H9 (cell line): ENCODE data around the gene VWF. TPM values are rescaled to one million over a fixed set of nuclear protein-coding genes. Genes with fewer than 3 reads are reported as not detected.

Experiments used
- DNase-seq: peaks from one replicate; pipeline ENCODE4 v3.0.0-alpha.2; 2017
- H2AFZ ChIP-seq: one replicate; pipeline ENCODE4 v1.6.1; 2013; ENCODE audit warnings: mild to moderate bottlenecking, low read length, control low read depth, moderate library complexity
- H2AK5ac ChIP-seq: 2 replicates; pipeline ENCODE4 v1.6.1; 2013; ENCODE audit warnings: low read length, control low read depth, mixed read lengths; ENCODE audit not compliant: insufficient read length
- H2BK120ac ChIP-seq: one replicate; pipeline ENCODE4 v1.6.1; 2013; ENCODE audit warnings: low read depth, mild to moderate bottlenecking, low read length, control low read depth, inconsistent platforms; ENCODE audit not compliant: poor library complexity, severe bottlenecking
- H2BK12ac ChIP-seq: 2 replicates; pipeline ENCODE4 v1.6.1; 2013; ENCODE audit warnings: low read length, control low read depth, mixed read lengths, low read depth; ENCODE audit not compliant: insufficient read length
- H2BK15ac ChIP-seq: 2 replicates; pipeline ENCODE4 v1.6.1; 2013; ENCODE audit warnings: low read depth, low read length, control low read depth
- H2BK20ac ChIP-seq: one replicate; pipeline ENCODE4 v1.6.1; 2013; ENCODE audit warnings: low read depth, mild to moderate bottlenecking, low read length, control low read depth, inconsistent platforms; ENCODE audit not compliant: poor library complexity, severe bottlenecking
- H2BK5ac ChIP-seq: 2 replicates; pipeline ENCODE4 v1.6.1; 2013; ENCODE audit warnings: low read length, control low read depth, mixed read lengths; ENCODE audit not compliant: insufficient read length
- H3K14ac ChIP-seq: 2 replicates; pipeline ENCODE4 v1.6.1; 2013; ENCODE audit warnings: low read length, control low read depth; ENCODE audit not compliant: insufficient read depth
- H3K18ac ChIP-seq: 2 replicates; pipeline ENCODE4 v1.6.1; 2013; ENCODE audit warnings: low read depth, mild to moderate bottlenecking, mixed read lengths, low read length, control low read depth; ENCODE audit not compliant: insufficient read length
- H3K23ac ChIP-seq: 2 replicates; pipeline ENCODE4 v1.6.1; 2013; ENCODE audit warnings: low read length, control low read depth, mixed read lengths, low read depth; ENCODE audit not compliant: insufficient read length
- H3K23me2 ChIP-seq: 2 replicates; pipeline ENCODE4 v1.6.1; 2013; ENCODE audit warnings: low read depth, mild to moderate bottlenecking, mixed read lengths, low read length, control low read depth; ENCODE audit not compliant: insufficient read length, poor library complexity, severe bottlenecking
- H3K27ac ChIP-seq: 2 replicates; pipeline ENCODE4 v1.5.1; 2013; ENCODE audit warnings: low read length, control low read depth, mixed read lengths, low read depth; ENCODE audit not compliant: insufficient read length
- H3K27me3 ChIP-seq: 2 replicates; pipeline ENCODE4 v1.6.1; 2013; ENCODE audit warnings: low read length, control low read depth, inconsistent platforms; ENCODE audit not compliant: insufficient read depth
- H3K4ac ChIP-seq: 2 replicates; pipeline ENCODE4 v1.6.1; 2013; ENCODE audit warnings: low read depth, mild to moderate bottlenecking, control low read depth, inconsistent platforms, low read length, moderate library complexity
- H3K4me1 ChIP-seq: 2 replicates; pipeline ENCODE4 v1.6.1; 2013; ENCODE audit warnings: low read length, control low read depth, inconsistent platforms; ENCODE audit not compliant: insufficient read depth
- H3K4me2 ChIP-seq: 2 replicates; pipeline ENCODE4 v1.6.1; 2013; ENCODE audit warnings: low read length, control low read depth, mixed read lengths; ENCODE audit not compliant: insufficient read length, insufficient read depth
- H3K56ac ChIP-seq: 2 replicates; pipeline ENCODE4 v1.6.1; 2013; ENCODE audit warnings: low read depth, mild to moderate bottlenecking, mixed read lengths, low read length, control low read depth; ENCODE audit not compliant: insufficient read length
- H3K79me1 ChIP-seq: 2 replicates; pipeline ENCODE4 v1.6.1; 2013; ENCODE audit warnings: low read depth, mild to moderate bottlenecking, moderate library complexity, low read length, control low read depth, inconsistent platforms; ENCODE audit not compliant: insufficient read depth, poor library complexity, severe bottlenecking
- H3K79me2 ChIP-seq: 2 replicates; pipeline ENCODE4 v1.6.1; 2013; ENCODE audit warnings: low read length, control low read depth, inconsistent platforms; ENCODE audit not compliant: insufficient read depth
- H3K9ac ChIP-seq: 2 replicates; pipeline ENCODE4 v1.6.1; 2013; ENCODE audit warnings: low read length, control low read depth, mixed read lengths; ENCODE audit not compliant: insufficient read length; ENCODE audit errors: extremely low read depth
- H3K9me3 ChIP-seq: one replicate; pipeline ENCODE4 v1.6.1; 2013; ENCODE audit warnings: low read depth, low read length, inconsistent platforms; ENCODE audit not compliant: control insufficient read depth
- H3T11ph ChIP-seq: one replicate; pipeline ENCODE4 v1.6.1; 2013; ENCODE audit warnings: mild to moderate bottlenecking, low read length, control low read depth, inconsistent platforms
- H4K20me1 ChIP-seq: one replicate; pipeline ENCODE4 v1.6.1; 2013; ENCODE audit not compliant: control insufficient read depth, insufficient read length, insufficient read depth
- H4K5ac ChIP-seq: 2 replicates; pipeline ENCODE4 v1.6.1; 2013; ENCODE audit warnings: low read depth, mild to moderate bottlenecking, mixed read lengths, low read length, control low read depth; ENCODE audit not compliant: insufficient read length
- H4K8ac ChIP-seq: replicated peaks from 2 replicates; pipeline ENCODE4 v1.6.1; 2013; ENCODE audit warnings: low read length, control low read depth, mixed read lengths, low read depth; ENCODE audit not compliant: insufficient read length
- H4K91ac ChIP-seq: 2 replicates; pipeline ENCODE4 v1.6.1; 2013; ENCODE audit warnings: low read depth, mild to moderate bottlenecking, moderate library complexity, mixed read lengths, low read length, control low read depth; ENCODE audit not compliant: insufficient read length
- H3K27ac Mint-ChIP-seq, 3 experiments: 2 replicates in 2 of 3; 3 replicates in 1 of 3; pipeline ENCODE4 v1.8.0; 2020 to 2021; ENCODE audit warnings: mixed read lengths in 3 of 3, mild to moderate bottlenecking in 1 of 3, moderate library complexity in 1 of 3
- H3K27me3 Mint-ChIP-seq: 2 replicates; pipeline ENCODE4 v1.8.0; 2021; ENCODE audit warnings: low read depth, mild to moderate bottlenecking, moderate library complexity, mixed read lengths
- H3K36me3 Mint-ChIP-seq, 3 experiments: 2 replicates in 2 of 3; 3 replicates in 1 of 3; pipeline ENCODE4 v1.8.0; 2020 to 2021; ENCODE audit warnings: low read depth in 3 of 3, mixed read lengths in 3 of 3; ENCODE audit not compliant: insufficient read depth in 1 of 3
- H3K4me1 Mint-ChIP-seq, 2 experiments: 2 replicates each; pipeline ENCODE4 v1.8.0; 2020; ENCODE audit warnings: mixed read lengths in 2 of 2
- H3K4me3 Mint-ChIP-seq, 2 experiments: 2 replicates in 1 of 2; 3 replicates in 1 of 2; pipeline ENCODE4 v1.8.0; 2020 to 2021; ENCODE audit warnings: mild to moderate bottlenecking in 2 of 2, mixed read lengths in 2 of 2, moderate library complexity in 1 of 2
- H3K9me3 Mint-ChIP-seq, 2 experiments: 2 replicates in 1 of 2; 3 replicates in 1 of 2; pipeline ENCODE4 v1.8.0; 2020; ENCODE audit warnings: mild to moderate bottlenecking in 2 of 2, mixed read lengths in 2 of 2, moderate library complexity in 1 of 2
- WGBS: extraction: QIAGEN DNeasy Blood & Tissue Kit; methylation state at CpG from one replicate; pipeline ENCODE4 v1.1.7; 2013; ENCODE audit warnings: missing lambda C conversion rate, low lambda C conversion rate, mixed read lengths; ENCODE audit not compliant: insufficient read length; ENCODE audit errors: extremely low coverage; 5-methylcytosine and 5-hydroxymethylcytosine counted together
- total RNA-seq: library from RNA; stranded (reverse); gene quantifications from 2 replicates; pipeline ENCODE4 v1.2.1, GENCODE V29; 2021
- TF ChIP-seq, protein P1 (sequence below): fragments of 200-600 bp; sonication (generic); conservative IDR thresholded peaks from 3 replicates; pipeline ENCODE4 v1.8.0; 2021; ENCODE audit warnings: antibody characterized with exemption, mild to moderate bottlenecking

The VWF gene
- total RNA-seq, 1 experiment from 2014 or later, result 0.17 TPM

DNA sequence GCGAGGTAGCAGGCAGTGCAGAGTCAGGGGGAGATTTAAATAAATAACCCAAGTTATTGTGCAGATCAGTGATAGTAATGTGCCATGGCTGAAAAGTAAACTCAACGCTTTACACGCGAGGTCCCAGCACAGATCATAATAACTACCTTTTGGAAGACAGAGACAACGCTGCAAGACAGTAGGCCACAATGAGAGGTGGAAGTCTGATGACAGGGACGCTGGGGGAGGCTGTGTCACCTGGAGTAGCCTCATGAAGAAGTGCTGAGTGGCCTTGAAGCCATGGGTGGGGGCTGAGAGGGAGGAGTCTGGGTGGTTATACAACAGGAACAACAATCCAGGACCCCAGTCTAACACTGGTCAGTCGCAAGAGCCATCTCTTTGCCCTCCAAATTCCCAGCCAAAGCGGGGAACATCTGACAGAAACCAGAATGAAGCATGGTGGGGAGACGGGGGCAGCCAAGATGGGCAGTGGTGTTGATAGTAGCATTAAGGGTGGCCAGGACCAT is 207.6 kb downstream of the VWF start:
- Histone ChIP-seq H3K9ac (no peak overlapping the region), H4K20me1 (no peaks in the 10 kb centered on the region), H2BK5ac (no peak overlapping the region), H4K8ac (no peak overlapping the region), H4K91ac (no peak overlapping the region), H2AK5ac (no peak overlapping the region), H3K56ac (no peak overlapping the region), H2BK15ac (no peak overlapping the region), H3K14ac (no peak overlapping the region), H2AFZ (no peak overlapping the region), H2BK120ac (no peak overlapping the region), H3K23me2 (no peaks in the 10 kb centered on the region), H4K5ac (no peak overlapping the region), H3K4me1 (no peaks in the 10 kb centered on the region), H2BK12ac (no peak overlapping the region), H3K27me3 (no peaks in the 10 kb centered on the region), H3K18ac (no peak overlapping the region), H3K79me2 (no peaks in the 10 kb centered on the region), H3K23ac (no peak overlapping the region), H3K9me3 (no peaks in the 10 kb centered on the region), H3K4ac (no peak overlapping the region), H3K27ac (no peak overlapping the region), H3T11ph (no peak overlapping the region), H3K4me2 (no peak overlapping the region), H2BK20ac (no peak overlapping the region), H3K79me1 (no peaks in the 10 kb centered on the region)
- H3K4me3 Mint-ChIP-seq, result no peak overlapping the region
- no peaks in the 10 kb centered on the region; a peak in 1 of 4 replicates for H3K4me1 Mint-ChIP-seq
- H3K36me3 Mint-ChIP-seq, result peaks cover 0 to 3% (median 0%) of the 10 kb centered on the region in 3 experiments; a peak in 2 of 7 replicates
- no peaks in the 10 kb centered on the region for H3K9me3 Mint-ChIP-seq
- no peak for DNase-seq
- WGBS, result no CpG with 5 or more reads among the region's 9 CpGs
- H3K27ac Mint-ChIP-seq, result no peak overlapping the region; a peak in 1 of 7 replicates
- TF ChIP-seq, protein P1, sequence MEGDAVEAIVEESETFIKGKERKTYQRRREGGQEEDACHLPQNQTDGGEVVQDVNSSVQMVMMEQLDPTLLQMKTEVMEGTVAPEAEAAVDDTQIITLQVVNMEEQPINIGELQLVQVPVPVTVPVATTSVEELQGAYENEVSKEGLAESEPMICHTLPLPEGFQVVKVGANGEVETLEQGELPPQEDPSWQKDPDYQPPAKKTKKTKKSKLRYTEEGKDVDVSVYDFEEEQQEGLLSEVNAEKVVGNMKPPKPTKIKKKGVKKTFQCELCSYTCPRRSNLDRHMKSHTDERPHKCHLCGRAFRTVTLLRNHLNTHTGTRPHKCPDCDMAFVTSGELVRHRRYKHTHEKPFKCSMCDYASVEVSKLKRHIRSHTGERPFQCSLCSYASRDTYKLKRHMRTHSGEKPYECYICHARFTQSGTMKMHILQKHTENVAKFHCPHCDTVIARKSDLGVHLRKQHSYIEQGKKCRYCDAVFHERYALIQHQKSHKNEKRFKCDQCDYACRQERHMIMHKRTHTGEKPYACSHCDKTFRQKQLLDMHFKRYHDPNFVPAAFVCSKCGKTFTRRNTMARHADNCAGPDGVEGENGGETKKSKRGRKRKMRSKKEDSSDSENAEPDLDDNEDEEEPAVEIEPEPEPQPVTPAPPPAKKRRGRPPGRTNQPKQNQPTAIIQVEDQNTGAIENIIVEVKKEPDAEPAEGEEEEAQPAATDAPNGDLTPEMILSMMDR, result no peak
- H3K27me3 Mint-ChIP-seq, result no peaks in the 10 kb centered on the region; the same call in 1 of the 2 replicates
